Stimulated activated CD8-positive, alpha-beta memory T cell treated with anti-CD3 and anti-CD28 coated beads, Interleukin-7, amount 100 ng/mL, for 24 hours (primary cell): Measurements from ENCODE around the gene TRIM49B.
"Not testable (repeated sequence)": the region's sequence is repeated elsewhere in the genome, so short reads cannot be mapped to it uniquely, and the experiment has no call there.

Source experiments
- DNase-seq: peaks from one replicate; pipeline ENCODE4 v3.0.0-alpha.2; 2020; ENCODE audit warnings: low read depth

TRIM49B gene, protein sequence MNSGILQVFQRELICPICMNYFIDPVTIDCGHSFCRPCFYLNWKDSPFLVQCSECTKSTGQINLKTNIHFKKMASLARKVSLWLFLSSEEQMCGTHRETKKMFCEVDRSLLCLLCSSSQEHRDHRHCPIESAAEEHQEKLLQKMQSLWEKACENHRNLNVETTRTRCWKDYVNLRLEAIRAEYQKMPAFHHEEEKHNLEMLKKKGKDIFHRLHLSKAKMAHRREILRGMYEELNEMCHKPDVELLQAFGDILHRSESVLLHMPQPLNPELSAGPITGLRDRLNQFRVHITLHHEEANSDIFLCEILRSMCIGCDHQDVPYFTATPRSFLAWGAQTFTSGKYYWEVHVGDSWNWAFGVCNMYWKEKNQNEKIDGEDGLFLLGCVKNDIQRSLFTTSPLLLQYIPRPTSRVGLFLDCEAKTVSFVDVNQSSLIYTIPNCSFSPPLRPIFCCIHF

DNA sequence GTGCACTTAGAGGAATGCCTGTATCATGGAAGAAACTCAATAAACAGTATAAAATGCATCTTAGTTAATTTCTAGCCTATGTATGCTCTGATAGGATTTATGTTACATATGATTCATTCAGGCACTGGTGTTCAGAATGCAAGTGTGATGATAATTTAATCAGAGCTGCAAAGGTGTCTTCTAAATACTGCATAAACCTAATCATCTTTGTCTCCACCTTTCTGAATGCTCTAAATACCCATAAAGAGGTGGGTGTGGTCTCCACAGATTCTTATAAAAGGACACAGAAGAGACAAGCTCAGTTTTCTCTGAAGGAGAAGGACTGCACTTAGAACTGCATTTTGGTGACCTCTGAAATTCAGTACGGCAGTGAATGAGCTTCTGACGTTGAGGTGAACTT, at the start of gene TRIM49B:
TRIM49B (plus strand) TSS at position 301 of the 400 bp plus-strand sequence. CDS start 2,777 bp downstream, outside the sequence.
- not testable (repeated sequence) for DNase-seq

DNA sequence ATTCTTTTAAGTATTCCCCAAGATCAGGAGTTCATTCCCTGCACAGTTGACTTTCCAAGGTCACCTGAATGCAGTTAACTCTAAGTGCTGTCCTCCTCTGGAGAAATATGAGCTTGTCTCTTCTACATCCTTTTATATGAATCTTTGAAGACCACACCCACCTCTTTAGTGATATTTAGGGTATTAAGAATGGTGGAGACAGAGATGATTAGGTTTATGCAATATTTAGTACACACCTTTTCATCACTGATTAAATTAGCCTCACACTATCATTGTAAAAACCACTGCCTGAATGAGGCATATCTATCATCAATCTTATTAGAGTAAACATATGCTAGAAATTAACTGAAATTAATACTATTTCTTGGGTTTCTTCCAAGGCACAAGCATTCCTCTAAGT, 44.8 kb upstream of the TRIM49B start, which contains the start of gene TRIM51G:
TRIM51G (minus strand) TSS at position 101 of the 400 bp plus-strand sequence. CDS start 2,190 bp downstream, outside the sequence.
- not testable (repeated sequence) for DNase-seq

DNA sequence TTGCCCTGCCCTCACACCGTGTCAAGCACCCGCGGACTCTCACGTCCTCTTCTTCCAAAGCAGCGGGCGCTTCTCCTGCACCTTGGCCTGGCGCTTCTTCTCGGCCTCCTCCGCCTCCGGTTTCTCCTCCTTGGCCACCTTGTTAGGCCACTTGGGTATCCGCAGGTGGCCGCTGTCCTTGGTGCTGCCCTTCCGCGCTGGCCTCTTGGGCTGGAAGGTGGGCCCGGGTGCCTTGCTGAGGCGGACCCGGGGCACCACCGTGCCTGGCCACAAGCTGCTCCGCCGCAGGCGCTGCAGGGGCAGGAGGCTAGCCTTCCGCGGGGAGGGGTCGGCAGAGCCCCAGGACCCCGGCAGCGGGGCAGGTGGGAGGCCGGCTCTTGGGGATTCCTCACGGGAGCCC, 19.6 kb downstream of the TRIM49B start:
- not testable (repeated sequence) for DNase-seq

DNA sequence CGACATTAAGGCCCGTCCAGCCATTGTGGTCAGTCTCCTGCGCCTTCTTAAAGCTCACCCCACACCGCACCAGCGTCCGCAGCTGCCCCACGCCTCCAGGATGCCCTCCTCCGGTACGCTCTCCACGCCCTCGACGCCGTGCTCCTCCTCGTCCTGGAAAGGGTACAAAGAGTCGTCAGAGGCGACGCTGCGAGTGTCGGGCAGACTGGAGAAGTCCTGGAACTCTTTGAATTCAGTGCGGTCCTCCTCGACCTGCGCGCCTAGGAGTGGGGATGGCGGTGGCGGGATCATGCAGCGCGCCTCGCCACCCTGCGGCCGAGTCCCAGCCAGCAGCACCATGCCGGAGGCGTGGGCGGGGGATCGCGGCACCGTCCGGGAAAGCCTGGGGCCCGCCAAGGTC, 21.2 kb downstream of the TRIM49B start:
- DNase-seq = not testable (repeated sequence)

DNA sequence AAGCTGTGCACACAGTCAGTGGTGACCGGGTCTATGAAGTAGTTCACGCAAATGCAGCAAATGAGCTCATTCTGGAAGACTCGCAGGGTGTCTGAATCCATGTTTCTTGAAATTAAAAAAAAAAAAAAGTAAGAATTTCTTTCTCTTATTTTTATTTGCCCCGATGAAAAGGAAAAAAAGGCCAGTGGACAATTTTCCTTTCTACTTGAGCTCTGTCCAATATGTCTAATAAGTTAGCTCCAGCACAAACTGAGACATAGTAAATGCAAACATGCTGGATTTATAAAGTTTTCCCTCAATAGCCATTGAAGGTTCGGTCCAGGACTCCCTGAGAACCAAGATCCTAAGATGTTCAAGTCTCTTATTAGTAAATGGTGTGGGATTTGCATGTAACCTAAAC, 30.4 kb downstream of the TRIM49B start, which contains the start of gene TRIM64C:
TRIM64C (minus strand) TSS at position 101 of the 400 bp plus-strand sequence; CDS start at position 101, 0 bp downstream.
- not testable (repeated sequence) for DNase-seq

DNA sequence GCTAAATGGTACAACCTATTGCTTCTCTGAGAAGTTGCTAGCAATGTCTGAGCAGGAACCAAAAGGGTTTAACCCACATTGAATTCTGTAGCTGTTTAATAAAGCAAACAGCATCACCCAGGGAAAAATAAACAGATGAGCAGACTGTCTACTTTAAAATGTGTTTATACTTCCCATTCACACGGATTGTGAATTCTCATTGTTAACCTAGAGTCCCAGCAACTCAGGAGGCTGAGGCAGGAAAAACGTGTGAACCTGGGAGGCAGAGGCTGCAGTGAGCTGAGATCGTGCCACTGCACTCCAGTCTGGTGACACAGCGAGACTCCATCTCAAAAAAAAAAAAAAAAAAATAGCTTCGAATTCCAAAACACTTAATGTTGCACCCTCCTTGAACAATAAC, 41.3 kb downstream of the TRIM49B start:
- DNase-seq = not testable (repeated sequence)
